Bone marrow (tissue), 2 donors: Measurements from ENCODE around the gene PAMR1.

Source experiments
- DNase-seq, 2 donors: peaks; one replicate each; lab custom pipeline; 2025; lab: John Stamatoyannopoulos, UW

Gene PAMR1

GRCh38 chr11:35402751-35403660, 122.4 kb downstream of the PAMR1 start:
- DNase-seq, result no peak

- DNase-seq, result no peak
Measured at GRCh38 chr11:35398881-35399280, 126.5 kb downstream of the PAMR1 start.

- no peak for DNase-seq
Measured at GRCh38 chr11:35394941-35395340, 130.5 kb downstream of the PAMR1 start.

GRCh38 chr11:35393098-35393497, 132.3 kb downstream of the PAMR1 start:
- no peak for DNase-seq

GRCh38 chr11:35391922-35392688, 133.3 kb downstream of the PAMR1 start:
- DNase-seq, result peak; percentile 58 to 69

GRCh38 chr11:35390737-35391682, 134.4 kb downstream of the PAMR1 start:
- DNase-seq, result no peak

GRCh38 chr11:35389897-35390465, 135.4 kb downstream of the PAMR1 start:
- DNase-seq, result no peak

- DNase-seq, result no peak
Measured at GRCh38 chr11:35389112-35389511, 136.3 kb downstream of the PAMR1 start.

GRCh38 chr11:35388061-35388460, 137.4 kb downstream of the PAMR1 start:
- no peak for DNase-seq

- DNase-seq, result no peak
Measured at GRCh38 chr11:35387111-35387982, 138.1 kb downstream of the PAMR1 start.

GRCh38 chr11:35383953-35384352, 141.5 kb downstream of the PAMR1 start:
- DNase-seq, result no peak
